GOT3 (cell line): Measurements from ENCODE around the gene SERPINB12.

Source experiments
- DNase-seq: peaks from one replicate; lab custom pipeline; 2025; ENCODE audit warnings: mixed read lengths; lab: John Stamatoyannopoulos, UW

SERPINB12 gene

DNA sequence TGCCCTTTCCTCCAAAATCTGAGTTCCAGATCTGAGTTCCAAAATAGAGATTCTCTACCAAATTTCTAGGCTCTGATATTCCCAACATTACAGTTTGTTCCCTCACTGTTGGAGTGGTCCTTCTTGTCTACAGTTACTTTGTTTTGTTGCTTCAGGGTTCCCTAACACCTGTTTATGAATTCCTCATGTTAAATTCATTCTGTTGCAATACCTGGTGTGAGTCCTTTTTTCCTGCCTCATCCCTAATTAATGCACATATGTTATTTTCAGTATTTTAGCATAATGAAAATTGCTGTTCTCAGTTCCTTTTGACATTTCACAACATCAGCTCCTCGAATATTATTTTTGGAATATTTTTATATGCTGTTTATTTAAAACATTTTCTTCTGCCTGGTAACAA lies 61.2 kb downstream of the SERPINB12 start:
- no peak for DNase-seq

GRCh38 chr18:63603772-63604171 lies 61.6 kb downstream of the SERPINB12 start:
- DNase-seq, result no peak

DNA sequence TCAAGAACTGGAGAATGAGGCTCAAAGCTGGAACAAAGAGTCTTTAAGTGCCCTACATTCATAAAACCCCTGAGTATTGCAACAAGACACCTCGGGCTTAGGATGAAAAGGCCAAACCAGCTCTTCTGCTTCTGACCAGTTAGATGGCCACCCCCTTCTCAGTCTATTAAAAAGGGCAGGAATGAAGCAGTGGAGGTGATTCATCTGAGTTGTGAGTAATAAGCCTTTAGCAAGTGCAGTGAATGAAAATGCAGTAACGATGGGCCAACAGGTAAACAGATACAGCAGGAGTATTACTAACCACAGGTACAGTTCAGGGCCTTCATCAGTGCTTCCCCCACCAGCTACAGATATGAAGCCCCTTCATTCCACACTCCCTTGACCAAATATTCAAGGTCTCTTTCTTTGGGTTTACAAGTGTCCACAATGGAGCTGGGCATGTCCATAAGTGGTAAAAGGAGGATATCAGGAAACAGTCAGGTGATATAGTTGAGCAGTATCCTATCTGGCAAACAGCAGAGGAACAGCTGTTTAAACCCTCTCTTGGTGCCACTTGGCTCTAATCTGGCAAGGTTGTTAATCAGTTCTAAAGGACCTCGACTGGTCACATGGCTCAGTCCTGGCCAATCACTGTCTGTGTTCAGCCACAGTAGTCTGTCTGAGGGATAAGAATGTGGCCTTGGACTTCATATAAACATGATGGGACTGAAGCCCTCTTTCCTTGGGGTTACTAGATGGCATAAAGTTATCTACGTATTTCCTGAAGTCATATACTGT lies 62.8 kb downstream of the SERPINB12 start:
- no peak for DNase-seq

DNA sequence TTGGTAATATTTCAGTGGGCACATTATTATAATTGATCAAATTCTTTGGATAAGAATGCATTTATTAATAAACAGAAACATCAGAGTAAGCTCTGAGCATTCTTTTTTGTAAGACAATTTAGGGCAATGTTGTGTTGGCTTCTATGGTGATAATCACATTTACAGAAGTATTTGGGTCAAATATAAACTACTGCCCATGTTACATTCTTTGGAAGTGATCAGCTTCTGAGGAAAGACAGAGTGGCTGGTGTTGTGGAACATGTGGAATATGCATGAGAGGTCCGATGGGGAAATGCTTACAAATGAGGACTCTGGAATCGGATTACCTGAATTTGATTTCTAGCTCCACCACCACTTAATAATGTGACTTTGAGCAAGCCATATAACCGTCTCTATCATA lies 64.4 kb downstream of the SERPINB12 start:
- no peak for DNase-seq

GRCh38 chr18:63613420-63613819 lies 71.3 kb downstream of the SERPINB12 start:
- DNase-seq, result no peak

GRCh38 chr18:63617049-63617914 lies 75.1 kb downstream of the SERPINB12 start:
- DNase-seq, result no peak

DNA sequence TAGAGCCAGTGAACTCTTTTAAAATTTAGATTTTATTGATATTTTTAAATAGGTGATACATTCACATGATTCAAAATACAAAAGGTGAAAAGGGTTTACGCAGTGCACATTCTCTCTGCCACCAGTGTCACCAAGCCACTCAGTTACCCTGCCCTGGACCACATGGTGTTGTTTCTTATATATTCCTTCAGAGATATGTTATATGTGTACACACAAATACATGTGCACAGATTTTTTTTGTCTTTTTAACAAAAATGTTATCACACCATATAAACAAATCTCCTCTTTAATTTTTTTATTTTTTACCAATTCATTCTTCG lies 75.7 kb downstream of the SERPINB12 start:
- DNase-seq, result no peak
